Lung (tissue), 12 donors: ENCODE measurements around the gene ADAP1. TPM values are rescaled to one million over a fixed set of nuclear protein-coding genes. Genes with fewer than 3 reads are reported as not detected.
A peak's percentile ranks its signal among the peaks of the same experiment; 100 is the strongest.
"Not testable (repeated sequence)": the region's sequence is repeated elsewhere in the genome, so short reads cannot be mapped to it uniquely, and the experiment has no call there.

Experiments used
- ATAC-seq: fragments of 200-7000 bp; cut with Tn5 transposase; one replicate; pipeline ENCODE4 v1.9.1; 2020; ENCODE audit warnings: moderate number of reproducible peaks; ENCODE audit not compliant: insufficient read depth, low FRiP score
- DNase-seq, 3 donors: peaks; one replicate each; pipeline ENCODE4 v3.0.0-alpha.2; 2013 to 2017
- H3K27ac ChIP-seq, 2 donors: one replicate each; pipeline ENCODE4 v1.5.1; 2013; ENCODE audit warnings: mild to moderate bottlenecking in 2 of 2, moderate library complexity in 2 of 2, control low read depth in 1 of 2, inconsistent platforms in 1 of 2, low read depth in 1 of 2, low read length in 1 of 2
- H3K27me3 ChIP-seq, 3 donors: one replicate each; pipeline ENCODE4 v1.5.1; 2013; ENCODE audit warnings: low read length in 2 of 3; ENCODE audit not compliant: control insufficient read depth in 3 of 3, insufficient read depth in 3 of 3
- H3K36me3 ChIP-seq, 4 donors: one replicate each; pipeline ENCODE4 v1.5.1; 2013; ENCODE audit warnings: low read length in 4 of 4, mild to moderate bottlenecking in 1 of 4, moderate library complexity in 1 of 4; ENCODE audit not compliant: control insufficient read depth in 4 of 4, insufficient read depth in 4 of 4
- H3K4me1 ChIP-seq, 5 donors: one replicate each; pipeline ENCODE4 v1.5.1; 2013; ENCODE audit warnings: low read length in 5 of 5, mild to moderate bottlenecking in 2 of 5, moderate library complexity in 1 of 5; ENCODE audit not compliant: control insufficient read depth in 5 of 5, insufficient read depth in 5 of 5
- H3K4me3 ChIP-seq: one replicate; pipeline ENCODE4 v1.5.1; 2013; ENCODE audit warnings: mild to moderate bottlenecking, control low read depth, moderate library complexity
- H3K9ac ChIP-seq, 2 donors: one replicate each; pipeline ENCODE4 v1.5.1; 2013; ENCODE audit warnings: low read length in 2 of 2, control low read depth in 1 of 2; ENCODE audit not compliant: insufficient read depth in 1 of 2
- H3K9me3 ChIP-seq, 4 donors: one replicate each; pipeline ENCODE4 v1.5.1; 2013; ENCODE audit warnings: low read length in 3 of 4, mild to moderate bottlenecking in 1 of 4, moderate library complexity in 1 of 4; ENCODE audit not compliant: control insufficient read depth in 4 of 4, insufficient read depth in 3 of 4
- CTCF ChIP-seq: IDR thresholded peaks from 2 replicates; pipeline ENCODE4 v1.5.1; 2012; ENCODE audit warnings: mild to moderate bottlenecking; ENCODE audit errors: control extremely low read depth, extremely low read depth
- WGBS, 2 donors: extraction: QIAGEN DNeasy Blood & Tissue Kit; methylation state at CpG; one replicate each; pipeline ENCODE4 v1.1.7; 2013; 5-methylcytosine and 5-hydroxymethylcytosine counted together
- polyA plus RNA-seq, 2 donors: library from polyadenylated mRNA; stranded (reverse); fragments of 200-250 nt; gene quantifications; one replicate each; pipeline ENCODE4 v1.2.1, GENCODE V29; 2013
- total RNA-seq, 2 donors: library from RNA; depleted of rRNA in 1 of 2; stranded (reverse); fragments of >200 nt in 1 of 2; gene quantifications; one replicate each; pipeline ENCODE4 v1.2.1, GENCODE V29; 2014 to 2021
- donor health status: control.
- donor health status: control.
- donor health status: Bipolar disorder and iron deficiency.
- donor health status: healthy.
- donor health status: DM: yes; HTN: yes; CAD: no.

ADAP1 gene
- total and polyA plus RNA-seq, 4 donors, result 11.5 to 39.0 (median 32.6) TPM

GRCh38 chr7:944744-945143 lies 9.7 kb downstream of the ADAP1 start:
- Histone ChIP-seq H3K27me3 (peaks cover 0 to 9% (median 0%) of the 10 kb centered on the region in 3 donors), H3K4me3 (no peak overlapping the region), H3K9me3 (peaks cover 0 to 4% (median 1%) of the 10 kb centered on the region in 4 donors), H3K27ac (peak overlapping the region in 1 of 2 donors; percentile 91), H3K36me3 (no peaks in the 10 kb centered on the region), H3K9ac (no peak overlapping the region), H3K4me1 (no peaks in the 10 kb centered on the region)
- WGBS, 2 donors, result 84 to 88% methylated on average over 5 of the region's 5 CpGs
- DNase-seq, result no peak
- TF ChIP-seq CTCF, result no peak
- ATAC-seq, result no peak

DNA sequence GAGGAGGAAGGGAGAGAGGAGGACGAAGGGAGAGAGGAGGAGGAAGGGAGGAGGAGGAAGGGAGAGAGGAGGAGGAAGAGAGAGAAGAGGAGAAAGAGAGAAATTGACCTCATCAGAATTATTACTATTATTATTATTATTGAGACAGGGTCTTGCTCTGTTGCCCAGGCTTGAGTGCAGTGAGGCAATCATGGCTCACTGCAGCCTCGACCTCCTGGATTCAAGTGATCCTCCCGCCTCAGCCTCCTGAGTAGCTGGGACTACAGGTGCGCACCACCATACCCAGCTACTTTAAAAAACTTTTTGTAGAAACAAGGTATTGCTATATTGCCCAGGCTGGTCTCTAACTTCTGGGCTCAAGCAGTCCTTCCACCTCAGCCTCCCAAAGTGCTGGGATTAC lies 10.7 kb downstream of the ADAP1 start:
- not testable (repeated sequence) for H3K9me3 ChIP-seq, H3K9ac ChIP-seq, H3K27ac ChIP-seq, DNase-seq, H3K4me3 ChIP-seq, H3K4me1 ChIP-seq, H3K27me3 ChIP-seq, ATAC-seq, H3K36me3 ChIP-seq
- 79 to 86% methylated on average over 4 of the region's 4 CpGs for WGBS, 2 donors

DNA sequence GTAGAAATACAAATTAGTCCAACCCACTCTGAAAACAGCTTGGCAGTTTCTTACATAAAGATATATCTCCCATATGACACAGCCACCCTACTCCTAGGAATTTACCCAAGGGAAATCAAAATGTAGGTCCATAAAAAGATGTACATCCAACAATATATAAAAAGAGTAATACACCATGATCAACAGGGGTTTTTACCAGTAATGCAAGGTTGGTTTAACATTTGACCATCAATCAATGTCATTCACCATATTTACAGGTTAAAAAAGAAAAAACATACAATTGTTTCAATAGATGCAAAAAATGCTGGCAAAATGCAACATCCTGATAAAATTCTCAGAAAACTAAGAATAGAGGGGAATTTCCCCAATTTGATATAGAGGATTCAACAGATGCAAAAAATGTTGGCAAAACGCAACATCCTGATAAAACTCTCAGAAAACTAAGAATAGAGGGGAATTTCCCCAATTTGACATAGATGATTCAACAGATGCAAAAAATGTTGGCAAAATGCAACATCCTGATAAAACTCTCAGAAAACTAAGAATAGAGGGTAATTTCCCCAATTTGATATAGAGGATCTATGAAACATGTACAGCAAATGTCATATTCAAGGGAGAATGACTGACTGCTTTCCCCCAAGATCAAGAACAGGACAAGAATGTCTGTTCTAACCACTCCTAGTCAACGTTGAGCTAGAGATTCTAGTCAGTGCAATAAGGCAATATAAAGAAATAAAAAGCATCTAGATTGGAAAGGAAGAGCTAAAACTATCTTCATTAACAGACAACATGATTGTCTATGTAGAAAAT lies 13.7 kb downstream of the ADAP1 start:
- no peak for TF ChIP-seq CTCF
- H3K4me3 ChIP-seq, result no peak overlapping the region
- peaks cover 0 to 4% (median 2%) of the 10 kb centered on the region in 4 donors for H3K9me3 ChIP-seq
- peaks cover 0 to 3% (median 0%) of the 10 kb centered on the region in 4 donors for H3K36me3 ChIP-seq
- H3K4me1 ChIP-seq, result no peaks in the 10 kb centered on the region
- H3K27ac ChIP-seq, result no peak overlapping the region
- ATAC-seq (no peak), DNase-seq (no peak)
- peaks cover 0 to 9% (median 0%) of the 10 kb centered on the region in 3 donors for H3K27me3 ChIP-seq
- WGBS, 2 donors, result 53 to 63% methylated on average over 2 of the region's 2 CpGs
- H3K9ac ChIP-seq, result no peak overlapping the region

DNA sequence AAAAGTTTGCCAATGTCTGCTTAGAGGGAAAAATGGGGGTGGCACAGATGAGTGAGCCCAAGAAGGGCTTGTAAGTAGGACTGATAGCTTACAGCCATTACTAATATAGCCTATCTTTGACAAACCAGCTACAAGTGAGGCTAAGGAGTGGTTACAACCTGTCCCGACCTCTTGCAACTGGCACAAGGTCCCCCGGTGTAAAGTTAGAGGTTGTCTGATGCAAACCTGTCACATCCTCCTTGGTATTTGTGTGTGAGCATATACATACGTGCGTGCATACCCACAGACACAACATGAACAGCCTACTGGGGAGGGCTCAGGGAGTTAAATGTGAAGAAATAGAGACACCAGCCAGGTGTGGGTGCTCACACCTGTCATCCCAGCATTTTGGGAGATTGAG lies 14.6 kb downstream of the ADAP1 start:
- H3K4me3 ChIP-seq, result no peak overlapping the region
- H3K27ac ChIP-seq, result no peak overlapping the region
- no peak for TF ChIP-seq CTCF
- ATAC-seq, result no peak
- H3K9ac ChIP-seq, result no peak overlapping the region
- DNase-seq, result no peak
- peaks cover 0 to 9% (median 0%) of the 10 kb centered on the region in 3 donors for H3K27me3 ChIP-seq
- H3K36me3 ChIP-seq, result peaks cover 0 to 9% (median 0%) of the 10 kb centered on the region in 4 donors
- no peaks in the 10 kb centered on the region for H3K4me1 ChIP-seq
- H3K9me3 ChIP-seq, result peaks cover 0 to 4% (median 2%) of the 10 kb centered on the region in 4 donors
- 94% methylated on average over 4 of the region's 4 CpGs for WGBS, 2 donors
